KMS-11 (cell line): ENCODE measurements around the gene FEM1B.

Experiments
- H2AFZ ChIP-seq: fragments of 200-600 bp; sonication (generic); 2 replicates; pipeline ENCODE4 v1.6.1; 2016; ENCODE audit warnings: antibody characterized with exemption, mixed run types, low read depth
- H3K27ac ChIP-seq: fragments of 200-600 bp; sonication (generic); 2 replicates; pipeline ENCODE4 v1.6.1; 2016; ENCODE audit warnings: mild to moderate bottlenecking, mixed run types
- H3K27me3 ChIP-seq: fragments of 200-600 bp; sonication (generic); 2 replicates; pipeline ENCODE4 v1.6.1; 2017; ENCODE audit warnings: mild to moderate bottlenecking, low read depth, mixed run types, moderate library complexity; ENCODE audit not compliant: insufficient read depth
- H3K36me3 ChIP-seq: fragments of 200-600 bp; sonication (generic); 2 replicates; pipeline ENCODE4 v1.6.1; 2017; ENCODE audit warnings: mild to moderate bottlenecking, mixed run types; ENCODE audit not compliant: insufficient read depth
- H3K4me1 ChIP-seq: fragments of 200-600 bp; sonication (generic); 2 replicates; pipeline ENCODE4 v1.6.1; 2016; ENCODE audit warnings: mild to moderate bottlenecking, low read depth, mixed run types; ENCODE audit not compliant: poor library complexity, severe bottlenecking
- H3K4me2 ChIP-seq: fragments of 200-600 bp; sonication (generic); 2 replicates; pipeline ENCODE4 v1.7.0; 2016; ENCODE audit warnings: mild to moderate bottlenecking, mixed run types
- H3K4me3 ChIP-seq: fragments of 200-600 bp; sonication (generic); IDR thresholded peaks from 2 replicates; pipeline ENCODE4 v1.6.1; 2017; ENCODE audit warnings: low read depth, low read length, mixed read lengths; ENCODE audit not compliant: insufficient read depth
- H3K79me2 ChIP-seq: fragments of 200-600 bp; sonication (generic); 2 replicates; pipeline ENCODE4 v1.6.1; 2016; ENCODE audit warnings: low read depth, mixed run types; ENCODE audit not compliant: insufficient read depth
- H3K9ac ChIP-seq: fragments of 200-600 bp; sonication (generic); 2 replicates; pipeline ENCODE4 v1.6.1; 2016; ENCODE audit warnings: mild to moderate bottlenecking, mixed run types
- H4K20me1 ChIP-seq: fragments of 200-600 bp; sonication (generic); 2 replicates; pipeline ENCODE4 v1.6.1; 2016; ENCODE audit warnings: mild to moderate bottlenecking, mixed run types; ENCODE audit not compliant: insufficient read depth
- CTCF ChIP-seq: fragments of 200-600 bp; sonication (generic); conservative IDR thresholded peaks from 2 replicates; pipeline ENCODE4 v1.6.1; 2017; ENCODE audit warnings: low read depth, mild to moderate bottlenecking, antibody characterized with exemption, low read length, moderate library complexity, mixed read lengths

Gene FEM1B

GRCh38 chr15:68333775-68334470 is 56.4 kb downstream of the FEM1B start:
- TF ChIP-seq CTCF, result no peak
- Histone ChIP-seq H2AFZ (no peak overlapping the region), H3K27me3 (no peaks in the 10 kb centered on the region; the same call in 1 of the 2 replicates), H3K27ac (no peak overlapping the region), H3K36me3 (no peaks in the 10 kb centered on the region), H3K9ac (no peak overlapping the region), H3K4me2 (no peak overlapping the region), H3K4me3 (no peak overlapping the region), H4K20me1 (no peaks in the 10 kb centered on the region), H3K79me2 (no peaks in the 10 kb centered on the region), H3K4me1 (no peaks in the 10 kb centered on the region)

GRCh38 chr15:68334661-68335124 is 57.1 kb downstream of the FEM1B start:
- no peaks in the 10 kb centered on the region; the same call in 1 of the 2 replicates for H3K27me3 ChIP-seq
- H3K4me1 ChIP-seq, result no peaks in the 10 kb centered on the region
- no peaks in the 10 kb centered on the region for H3K79me2 ChIP-seq
- H3K27ac ChIP-seq, result no peak overlapping the region
- H3K4me2 ChIP-seq, result no peak overlapping the region
- no peak overlapping the region for H3K9ac ChIP-seq
- H4K20me1 ChIP-seq, result no peaks in the 10 kb centered on the region
- no peak overlapping the region for H2AFZ ChIP-seq
- no peak for TF ChIP-seq CTCF
- no peak overlapping the region for H3K4me3 ChIP-seq
- no peaks in the 10 kb centered on the region for H3K36me3 ChIP-seq

GRCh38 chr15:68335251-68335650 is 57.7 kb downstream of the FEM1B start:
- no peaks in the 10 kb centered on the region for H3K36me3 ChIP-seq
- H3K27me3 ChIP-seq, result no peaks in the 10 kb centered on the region; the same call in 1 of the 2 replicates
- H2AFZ ChIP-seq, result no peak overlapping the region
- no peak for TF ChIP-seq CTCF
- H3K4me3 ChIP-seq, result no peak overlapping the region
- no peaks in the 10 kb centered on the region for H4K20me1 ChIP-seq
- H3K4me1 ChIP-seq, result no peaks in the 10 kb centered on the region
- no peak overlapping the region for H3K27ac ChIP-seq
- no peak overlapping the region for H3K9ac ChIP-seq
- no peak overlapping the region for H3K4me2 ChIP-seq
- H3K79me2 ChIP-seq, result no peaks in the 10 kb centered on the region

- H3K4me3 ChIP-seq, result no peak overlapping the region
- H2AFZ ChIP-seq, result no peak overlapping the region
These were observed 58.1 kb downstream of the FEM1B start for GRCh38 chr15:68335655-68336054.

More at GRCh38 chr15:68335655-68336054, 58.1 kb downstream of the FEM1B start:
- Histone ChIP-seq H3K79me2 (no peaks in the 10 kb centered on the region), H3K27ac (no peak overlapping the region), H3K4me2 (no peak overlapping the region), H3K9ac (no peak overlapping the region), H3K27me3 (no peaks in the 10 kb centered on the region; the same call in 1 of the 2 replicates), H3K36me3 (no peaks in the 10 kb centered on the region), H4K20me1 (no peaks in the 10 kb centered on the region), H3K4me1 (no peaks in the 10 kb centered on the region)
- no peak for TF ChIP-seq CTCF
